Ascending aorta (tissue), 2 donors: ENCODE results near the gene MARK3. TPM values are rescaled to one million over a fixed set of nuclear protein-coding genes. Genes with fewer than 3 reads are reported as not detected.

Source experiments
- DNase-seq, 2 donors: peaks; one replicate each; pipeline ENCODE4 v3.0.0-alpha.2; 2019; ENCODE audit warnings: low spot score in 2 of 2
- H3K27ac ChIP-seq, 2 donors: fragments of 200-600 bp; sonication (generic); one replicate each; pipeline ENCODE4 v1.5.1; 2016 to 2017; ENCODE audit warnings: mild to moderate bottlenecking in 1 of 2
- H3K27me3 ChIP-seq: fragments of 200-600 bp; sonication (generic); one replicate; pipeline ENCODE4 v1.5.1; 2017
- H3K36me3 ChIP-seq, 2 donors: fragments of 200-600 bp; sonication (generic); one replicate each; pipeline ENCODE4 v1.5.1; 2016
- H3K4me1 ChIP-seq, 2 donors: fragments of 200-600 bp; sonication (generic); one replicate each; pipeline ENCODE4 v1.5.1; 2016 to 2017; ENCODE audit warnings: mild to moderate bottlenecking in 1 of 2
- H3K4me3 ChIP-seq, 2 donors: fragments of 200-600 bp; sonication (generic); one replicate each; pipeline ENCODE4 v1.5.1; 2016 to 2017; ENCODE audit warnings: mild to moderate bottlenecking in 1 of 2
- H3K9me3 ChIP-seq, 2 donors: fragments of 200-600 bp; sonication (generic); one replicate each; pipeline ENCODE4 v1.5.1; 2016
- CTCF ChIP-seq, 3 experiments: fragments of 200-600 bp in 2 of 3; fragments of 450-650 bp in 1 of 3; sonication (generic) in 2 of 3; IDR thresholded peaks; one replicate each; pipeline ENCODE4 v1.5.1; 2016 to 2019; ENCODE audit warnings: antibody characterized with exemption in 3 of 3, mild to moderate bottlenecking in 1 of 3, moderate library complexity in 1 of 3
- intact Hi-C: fragments of 100-400 bp; cut with DNase I; formaldehyde crosslinking; loops from one replicate; pipeline ENCODE4 v1.15.1; 2023
- total RNA-seq: library from RNA; depleted of rRNA; stranded (reverse); fragments of >200 nt; gene quantifications from one replicate; pipeline ENCODE4 v1.1.0, GENCODE V29; 2016

MARK3 gene
- total RNA-seq, 1 donor from 2014 or later: 78.1 TPM

- intact Hi-C loops: no loop called here
- peak in 1 of 2 donors; percentile 62 for DNase-seq
- Histone ChIP-seq H3K9me3 (no peaks in the 10 kb centered on the region), H3K4me3 (no peak overlapping the region), H3K27me3 (no peaks in the 10 kb centered on the region), H3K4me1 (peaks cover 31 to 55% of the 10 kb centered on the region in 2 donors), H3K27ac (peak overlapping the region; percentile 95 to 97), H3K36me3 (no peaks in the 10 kb centered on the region)
- TF ChIP-seq CTCF (IDR thresholded peaks at IDR 0.05): no peak
These were observed 163.5 kb downstream of the MARK3 start for GRCh38 chr14:103548463-103549351.

DNA sequence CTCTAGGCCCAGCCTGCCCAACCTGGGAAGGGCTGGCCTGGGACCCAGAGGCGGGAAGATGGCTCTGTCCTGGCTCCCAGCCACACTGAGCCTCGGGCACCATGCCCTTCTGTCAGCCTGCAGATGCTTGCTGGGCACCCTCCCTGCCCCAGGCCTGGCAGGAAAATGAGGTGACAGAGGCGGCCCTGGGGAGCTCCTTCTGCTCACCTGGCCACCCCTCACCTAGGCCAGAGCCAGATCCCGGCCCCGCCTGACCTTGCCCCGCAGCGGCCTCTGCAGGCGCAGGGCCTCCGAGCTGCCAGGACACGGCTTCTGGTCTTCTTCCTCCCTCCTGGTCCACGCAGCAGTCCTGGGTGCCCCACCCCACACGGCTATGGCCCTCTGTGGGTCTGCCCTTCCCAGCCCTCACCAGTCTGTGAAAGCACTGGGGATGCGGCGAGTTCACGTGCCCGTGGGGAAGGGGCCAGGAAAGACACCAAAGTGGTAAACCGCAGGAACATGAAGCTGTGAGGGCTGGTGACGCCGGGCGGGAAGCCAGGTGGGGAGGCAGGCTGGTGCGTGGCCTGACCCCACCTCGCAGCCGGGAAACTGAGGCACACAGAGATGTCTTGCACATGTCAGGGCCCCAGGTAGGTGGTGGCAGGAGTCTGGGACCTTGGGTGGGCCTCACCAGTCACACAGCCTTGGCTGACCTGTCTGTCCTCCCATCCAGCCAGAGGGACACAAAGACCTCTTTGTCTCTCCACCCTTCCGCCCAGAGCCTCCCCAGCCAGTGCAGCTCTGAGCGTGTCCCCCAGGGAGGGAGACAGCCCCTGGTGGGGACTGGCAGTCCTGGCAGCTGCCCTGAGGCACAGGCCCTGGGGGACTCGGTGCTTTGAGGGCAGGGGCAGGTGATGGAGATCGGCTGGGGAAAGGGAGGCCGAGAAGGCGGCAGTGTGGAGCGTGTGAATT lies 164.4 kb downstream of the MARK3 start:
- Histone ChIP-seq H3K27ac (peak overlapping the region; percentile 95 to 97), H3K4me1 (peaks cover 22 to 46% of the 10 kb centered on the region in 2 donors), H3K27me3 (no peaks in the 10 kb centered on the region), H3K36me3 (no peaks in the 10 kb centered on the region), H3K9me3 (no peaks in the 10 kb centered on the region), H3K4me3 (no peak overlapping the region)
- peak in 1 of 2 donors; percentile 64 for DNase-seq
- no peak for TF ChIP-seq CTCF (IDR thresholded peaks at IDR 0.05)
- intact Hi-C loops: loop anchor here (2.0 to 10.0 kb wide), 3 partner anchors 37 to 1235 kb away; partner anchors contain the start of genes EIF5 and ZNF839

GRCh38 chr14:103550451-103551337 lies 165.5 kb downstream of the MARK3 start:
- H3K27ac ChIP-seq: peak overlapping the region; percentile 95 to 97
- peak in 1 of 2 donors; percentile 70 for DNase-seq
- H3K4me1 ChIP-seq: peaks cover 19 to 43% of the 10 kb centered on the region in 2 donors
- no peaks in the 10 kb centered on the region for H3K27me3 ChIP-seq
- intact Hi-C loops: loop anchor here (2.0 to 10.0 kb wide), 3 partner anchors 38 to 1236 kb away; partner anchors contain the start of genes EIF5 and ZNF839
- peak overlapping the region; percentile 36 to 48 for H3K4me3 ChIP-seq
- no peaks in the 10 kb centered on the region for H3K9me3 ChIP-seq
- no peak for TF ChIP-seq CTCF (IDR thresholded peaks at IDR 0.05)
- H3K36me3 ChIP-seq: peaks cover 0 to under 1% of the 10 kb centered on the region in 2 donors

- no peaks in the 10 kb centered on the region for H3K9me3 ChIP-seq
- peak; percentile 53 to 92 for DNase-seq
- peaks cover 19 to 41% of the 10 kb centered on the region in 2 donors for H3K4me1 ChIP-seq
- H3K36me3 ChIP-seq: peaks cover 0 to 3% of the 10 kb centered on the region in 2 donors
- no peaks in the 10 kb centered on the region for H3K27me3 ChIP-seq
- H3K4me3 ChIP-seq: peak overlapping the region; percentile 36 to 48
- H3K27ac ChIP-seq: peak overlapping the region; percentile 95 to 97
- TF ChIP-seq CTCF (IDR thresholded peaks at IDR 0.05): no peak
- intact Hi-C loops: loop anchor here (2.0 to 10.0 kb wide), 3 partner anchors 39 to 1237 kb away; partner anchors contain the start of genes EIF5 and ZNF839
These were observed 166.1 kb downstream of the MARK3 start for GRCh38 chr14:103551338-103551762.
